Body of pancreas (tissue), 4 donors: Measurements from ENCODE around the gene TALDO1. TPM values are rescaled to one million over a fixed set of nuclear protein-coding genes. Genes with fewer than 3 reads are reported as not detected.
A peak's percentile ranks its signal among the peaks of the same experiment; 100 is the strongest.

Source experiments
- ATAC-seq: fragments of 150-250 bp; one replicate; pipeline ENCODE4 v1.9.1; 2016
- DNase-seq, 4 donors: peaks; one replicate each; pipeline ENCODE4 v3.0.0-alpha.2; 2019
- H3K27ac ChIP-seq, 4 donors: fragments of 200-600 bp; sonication (generic); 1 replicate in 3 of 4; 2 replicates in 1 of 4; pipeline versions ENCODE4 v1.5.1 to v1.6.1; 2016 to 2019; ENCODE audit warnings: mild to moderate bottlenecking in 1 of 4, mixed read lengths in 1 of 4, moderate library complexity in 1 of 4
- H3K27me3 ChIP-seq, 2 donors: fragments of 200-600 bp; sonication (generic); one replicate each; pipeline ENCODE4 v1.6.0; 2016; ENCODE audit warnings: mild to moderate bottlenecking in 1 of 2
- H3K36me3 ChIP-seq, 2 donors: fragments of 200-600 bp; sonication (generic); replicated peaks in 1 of 2; 2 replicates each; pipeline ENCODE4 v1.5.1; 2016; ENCODE audit warnings: low read depth in 2 of 2; ENCODE audit not compliant: insufficient read depth in 1 of 2
- H3K4me1 ChIP-seq: fragments of 200-600 bp; sonication (generic); one replicate; pipeline ENCODE4 v1.6.0; 2016
- H3K4me3 ChIP-seq, 2 donors: fragments of 200-600 bp; sonication (generic); 1 replicate in 1 of 2; 2 replicates in 1 of 2; pipeline ENCODE4 v1.5.1; 2016 to 2019
- H3K9me3 ChIP-seq, 3 donors: fragments of 200-600 bp; sonication (generic); 1 replicate in 2 of 3; 2 replicates in 1 of 3; pipeline ENCODE4 v1.5.1; 2016
- POLR2A ChIP-seq, 3 donors: fragments of 450-650 bp; IDR thresholded peaks; one replicate each; pipeline ENCODE4 v1.6.1; 2016; ENCODE audit warnings: antibody characterized with exemption in 3 of 3, mild to moderate bottlenecking in 2 of 3
- WGBS, 2 donors: methylation state at CpG; one replicate each; pipeline ENCODE4 v1.1.5; 2017; 5-methylcytosine and 5-hydroxymethylcytosine counted together
- intact Hi-C: fragments of 100-400 bp; cut with DNase I; formaldehyde crosslinking; loops from one replicate; pipeline ENCODE4 v1.15.1; 2023
- total RNA-seq, 2 donors: library from RNA; depleted of rRNA; stranded (reverse); fragments of >200 nt; gene quantifications; one replicate each; pipeline ENCODE4 v1.1.0, GENCODE V29; 2016
- TF ChIP-seq, protein P1 (sequence below), 7 experiments: fragments of 450-650 bp in 4 of 7; fragments of 200-600 bp in 3 of 7; sonication (generic) in 3 of 7; IDR thresholded peaks; one replicate each; pipeline ENCODE4 v1.5.1; 2016 to 2019; ENCODE audit warnings: antibody characterized with exemption in 7 of 7

TALDO1 gene
- total RNA-seq, 2 donors from 2014 or later: 78.9 to 119 TPM

DNA sequence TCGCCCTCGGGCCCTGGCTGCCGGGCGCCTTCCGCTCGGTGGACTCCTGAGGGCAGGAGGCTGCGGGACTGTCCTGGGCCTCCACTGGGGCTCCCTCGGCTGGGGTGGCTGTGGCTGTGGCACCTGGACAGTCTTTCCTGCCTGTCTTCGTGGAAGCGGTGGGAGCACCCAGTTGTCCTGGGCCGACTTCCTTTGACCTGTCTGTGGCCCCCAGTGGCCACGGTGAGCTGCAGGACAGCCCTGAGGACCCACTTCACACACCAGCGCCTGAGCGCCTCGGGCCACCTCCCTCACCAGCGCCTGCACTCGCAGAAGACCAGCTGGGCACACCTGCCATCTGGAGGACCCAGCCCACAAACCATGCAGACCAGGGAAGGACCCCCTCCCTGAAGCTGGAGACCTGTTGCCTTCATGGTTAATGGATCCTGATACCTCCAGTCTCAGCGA lies 43.0 kb upstream of the TALDO1 start:
- no peak overlapping the region for H3K4me3 ChIP-seq
- H3K36me3 ChIP-seq: no peaks in the 10 kb centered on the region
- no peaks in the 10 kb centered on the region for H3K9me3 ChIP-seq
- H3K27me3 ChIP-seq: no peaks in the 10 kb centered on the region
- intact Hi-C loops: no loop called here
- H3K4me1 ChIP-seq: peaks cover 67% of the 10 kb centered on the region
- H3K27ac ChIP-seq: peak overlapping the region; percentile 74 to 94 (median 88)
- TF ChIP-seq, protein P1, sequence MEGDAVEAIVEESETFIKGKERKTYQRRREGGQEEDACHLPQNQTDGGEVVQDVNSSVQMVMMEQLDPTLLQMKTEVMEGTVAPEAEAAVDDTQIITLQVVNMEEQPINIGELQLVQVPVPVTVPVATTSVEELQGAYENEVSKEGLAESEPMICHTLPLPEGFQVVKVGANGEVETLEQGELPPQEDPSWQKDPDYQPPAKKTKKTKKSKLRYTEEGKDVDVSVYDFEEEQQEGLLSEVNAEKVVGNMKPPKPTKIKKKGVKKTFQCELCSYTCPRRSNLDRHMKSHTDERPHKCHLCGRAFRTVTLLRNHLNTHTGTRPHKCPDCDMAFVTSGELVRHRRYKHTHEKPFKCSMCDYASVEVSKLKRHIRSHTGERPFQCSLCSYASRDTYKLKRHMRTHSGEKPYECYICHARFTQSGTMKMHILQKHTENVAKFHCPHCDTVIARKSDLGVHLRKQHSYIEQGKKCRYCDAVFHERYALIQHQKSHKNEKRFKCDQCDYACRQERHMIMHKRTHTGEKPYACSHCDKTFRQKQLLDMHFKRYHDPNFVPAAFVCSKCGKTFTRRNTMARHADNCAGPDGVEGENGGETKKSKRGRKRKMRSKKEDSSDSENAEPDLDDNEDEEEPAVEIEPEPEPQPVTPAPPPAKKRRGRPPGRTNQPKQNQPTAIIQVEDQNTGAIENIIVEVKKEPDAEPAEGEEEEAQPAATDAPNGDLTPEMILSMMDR (IDR thresholded peaks at IDR 0.05): no peak
- no peak for TF ChIP-seq POLR2A (IDR thresholded peaks at IDR 0.05)
- ATAC-seq: no peak
- 92 to 96% methylated on average over 3 to 18 of the region's 18 CpGs for WGBS, 2 donors
- DNase-seq: no peak

DNA sequence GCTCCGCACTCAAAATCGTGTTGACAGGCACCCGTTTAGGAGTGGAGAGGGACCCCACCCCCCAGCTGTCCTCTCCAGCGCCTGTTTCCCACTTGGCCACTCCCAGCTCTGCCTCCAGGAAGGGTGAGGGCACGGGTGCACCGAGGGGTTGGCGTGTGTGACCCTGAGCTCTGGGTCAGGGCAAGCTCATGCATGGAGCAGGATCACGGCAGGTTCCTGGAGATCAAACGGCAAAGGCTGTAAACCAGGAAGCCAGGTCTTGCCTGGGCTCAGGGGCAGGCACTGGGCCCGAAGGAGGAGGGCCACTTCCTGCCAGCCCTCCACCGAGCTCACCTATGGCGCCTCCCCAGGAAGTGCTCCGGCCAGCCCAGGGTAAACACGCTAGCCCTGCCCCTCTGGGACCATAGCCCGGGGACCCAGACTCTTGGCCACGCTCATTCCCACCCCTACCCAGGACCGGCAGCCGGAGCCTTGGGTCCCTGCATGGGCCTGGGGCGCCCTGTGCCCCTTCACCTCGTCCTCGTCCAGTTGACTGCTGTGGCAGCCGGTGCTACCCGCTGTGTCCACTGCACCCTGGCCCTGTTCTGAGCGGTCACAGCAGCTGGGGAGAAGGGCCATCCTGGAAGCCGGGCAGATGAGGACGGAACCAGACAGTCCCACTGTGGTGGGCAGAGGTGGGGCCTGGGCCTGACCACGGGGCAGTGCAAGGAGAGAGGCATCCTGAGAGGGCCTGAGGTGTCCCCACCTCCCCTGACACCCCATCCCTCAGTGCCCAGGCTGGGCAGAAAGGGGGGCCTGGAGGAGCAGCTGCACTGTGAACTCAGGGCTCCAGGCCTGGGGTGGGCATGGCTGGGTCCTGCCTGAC lies 42.3 kb upstream of the TALDO1 start:
- DNase-seq (peak; percentile 89 to 95 (median 94)), ATAC-seq (peak; percentile 84)
- Histone ChIP-seq H3K4me3 (peak overlapping the region; percentile 1 to 45), H3K4me1 (peaks cover 75% of the 10 kb centered on the region), H3K27me3 (no peaks in the 10 kb centered on the region), H3K9me3 (no peaks in the 10 kb centered on the region), H3K36me3 (no peaks in the 10 kb centered on the region), H3K27ac (peak overlapping the region; percentile 74 to 94 (median 88))
- 12 to 14% methylated on average over 8 to 20 of the region's 27 CpGs for WGBS, 2 donors
- TF ChIP-seq, protein P1 (IDR thresholded peaks at IDR 0.05): peak in 1 of 7 experiments; percentile 16
- peak; percentile 57 to 80 (median 75) for TF ChIP-seq POLR2A (IDR thresholded peaks at IDR 0.05)
- intact Hi-C loops: no loop called here

DNA sequence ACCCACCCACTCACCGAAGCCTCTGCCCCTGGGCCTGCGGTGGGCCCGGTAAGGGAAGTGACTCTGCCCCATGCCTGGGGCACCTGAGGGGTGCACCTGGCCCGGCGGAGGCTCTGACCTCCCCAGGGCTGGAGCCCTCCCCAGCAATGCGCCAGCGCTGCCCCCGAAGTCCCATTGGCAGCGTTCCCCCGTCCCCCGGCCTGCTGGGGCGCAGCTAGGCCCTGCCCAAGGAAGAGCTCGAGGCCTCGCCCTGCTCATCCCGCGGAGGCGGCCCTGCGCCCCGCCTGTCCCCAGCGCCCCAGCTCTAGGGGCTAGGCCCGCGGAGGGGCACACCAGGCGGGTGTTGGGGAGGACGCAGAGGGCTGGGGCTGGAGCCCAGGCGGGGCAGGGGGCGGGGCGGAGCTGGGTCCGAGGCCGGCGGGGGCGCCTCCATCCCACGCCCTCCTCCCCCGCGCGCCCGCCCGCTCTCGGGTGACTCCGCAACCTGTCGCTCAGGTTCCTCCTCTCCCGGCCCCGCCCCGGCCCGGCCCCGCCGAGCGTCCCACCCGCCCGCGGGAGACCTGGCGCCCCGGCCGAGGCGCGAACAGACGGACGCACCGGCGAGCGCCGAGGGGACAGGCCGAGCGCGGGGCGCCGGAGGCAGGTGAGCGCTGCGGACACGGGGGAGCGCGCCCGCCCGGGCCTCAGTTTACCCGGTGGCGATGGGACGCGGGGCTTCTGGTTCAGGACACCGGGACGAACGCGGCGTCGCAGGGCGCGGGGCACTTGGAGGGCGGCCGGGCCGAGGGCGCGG lies 41.4 kb upstream of the TALDO1 start, which contains the start of gene EPS8L2:
Gene EPS8L2, plus strand, starts transcription at position 586 of the 793 bp plus-strand sequence. CDS start 3,177 bp downstream, outside the sequence.
- no peaks in the 10 kb centered on the region for H3K9me3 ChIP-seq
- H3K27me3 ChIP-seq: no peaks in the 10 kb centered on the region
- peak; percentile 43 for ATAC-seq
- TF ChIP-seq POLR2A (IDR thresholded peaks at IDR 0.05): no peak
- TF ChIP-seq, protein P1 (IDR thresholded peaks at IDR 0.05): no peak
- peak within 1 kb of the TSS; percentile 74 to 94 (median 88) for H3K27ac ChIP-seq
- peaks cover 83% of the 10 kb centered on the region for H3K4me1 ChIP-seq
- peak; percentile 68 to 79 (median 72) for DNase-seq
- peak within 1 kb of the TSS; percentile 44 to 45 for H3K4me3 ChIP-seq
- no peaks in the 10 kb centered on the region for H3K36me3 ChIP-seq
- 2% methylated on average over 80 of the region's 90 CpGs; no CpG with 5 or more reads in 1 of the 2 donors for WGBS, 2 donors
- intact Hi-C loops: no loop called here

DNA sequence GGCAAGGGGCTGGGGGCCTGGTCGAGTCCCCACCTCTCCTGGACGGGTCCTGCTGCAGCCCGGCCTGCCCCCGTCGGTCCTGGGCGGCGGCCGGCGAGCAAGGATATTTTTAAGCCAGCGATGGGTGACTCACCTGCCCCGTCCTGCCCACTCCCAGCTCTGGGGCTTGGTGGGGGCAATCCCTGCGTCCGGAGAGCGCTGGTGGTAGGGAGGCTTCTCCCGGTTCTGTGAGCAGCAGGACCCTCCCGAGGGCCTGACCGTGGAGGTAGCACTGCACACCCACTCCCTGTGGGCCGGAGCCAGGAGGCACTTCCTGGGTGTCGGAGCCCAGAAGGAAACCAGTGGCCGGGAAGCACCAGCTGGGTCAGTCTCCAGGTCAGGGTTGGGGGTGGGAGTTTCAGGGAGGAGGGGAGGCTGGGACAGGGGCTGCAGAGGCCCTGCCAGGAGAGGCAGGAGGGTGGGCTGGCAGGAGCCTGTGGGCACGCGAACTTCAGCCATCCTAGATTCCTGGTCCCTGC lies 40.8 kb upstream of the TALDO1 start:
- Histone ChIP-seq H3K27me3 (no peaks in the 10 kb centered on the region), H3K27ac (peak overlapping the region; percentile 74 to 94 (median 88)), H3K36me3 (no peaks in the 10 kb centered on the region), H3K9me3 (no peaks in the 10 kb centered on the region), H3K4me3 (peak overlapping the region; percentile 27 to 44), H3K4me1 (peaks cover 84% of the 10 kb centered on the region)
- ATAC-seq (peak; percentile 16), DNase-seq (peak; percentile 48 to 69 (median 56))
- WGBS, 2 donors: 5 to 10% methylated on average over 9 to 22 of the region's 22 CpGs
- TF ChIP-seq, protein P1 (IDR thresholded peaks at IDR 0.05): peak in 1 of 7 experiments; percentile 16
- TF ChIP-seq POLR2A (IDR thresholded peaks at IDR 0.05): peak in 2 of 3 donors; percentile 51 to 56
- intact Hi-C loops: no loop called here
